Measurements from ENCODE around the gene ENAM.

Gene ENAM

GRCh38 chr4:70594196-70594595 is 34.3 kb upstream of the ENAM start:
- Histone ChIP-seq H3K79me2 (ENCODE audit: control insufficient read depth, low read length) (no peaks in the 10 kb centered on the region), H3F3A (ENCODE audit: control insufficient read depth, insufficient read depth) (0 out of 2 replicates have a peak, but pooled peaks cover 3% of the 10 kb centered on the region), H3K9me2 (replicated peaks; ENCODE audit: control insufficient read depth, low read length) (no peaks in the 10 kb centered on the region), H3K9me3 (ENCODE audit: control insufficient read depth, insufficient read depth, low read length) (no peaks in the 10 kb centered on the region), H3K27ac (ENCODE audit: low read depth, low read length) (no peak overlapping the region), H3K27me3 (ENCODE audit: control insufficient read depth, low read length) (no peaks in the 10 kb centered on the region), H4K20me1 (ENCODE audit: control insufficient read depth, insufficient read depth, low read depth, low read length) (no peaks in the 10 kb centered on the region), H3K4me3 (ENCODE audit: low read length) (no peak overlapping the region), H3K36me3 (ENCODE audit: control insufficient read depth, low read length) (no peaks in the 10 kb centered on the region), H3K4me2 (ENCODE audit: low read length) (no peak overlapping the region), H3K4me1 (ENCODE audit: control insufficient read depth, low read length) (peaks cover 12% of the 10 kb centered on the region)
- TF ChIP-seq EZH2phosphoT487 (IDR thresholded peaks at IDR 0.05; ENCODE audit: borderline replicate concordance, low read length) (no peak), CTCF (IDR thresholded peaks at IDR 0.05; ENCODE audit: low read depth, low read length, poor library complexity, severe bottlenecking) (no peak)

GRCh38 chr4:70600305-70600704 is 28.2 kb upstream of the ENAM start:
- no peak for TF ChIP-seq EZH2phosphoT487 (IDR thresholded peaks at IDR 0.05; ENCODE audit: borderline replicate concordance, low read length)
- TF ChIP-seq CTCF (IDR thresholded peaks at IDR 0.05; ENCODE audit: low read depth, low read length, poor library complexity, severe bottlenecking), result no peak
- Histone ChIP-seq H3K27ac (ENCODE audit: low read depth, low read length) (no peak overlapping the region), H3K4me1 (ENCODE audit: control insufficient read depth, low read length) (peaks cover 12% of the 10 kb centered on the region), H3K4me2 (ENCODE audit: low read length) (no peak overlapping the region), H3F3A (ENCODE audit: control insufficient read depth, insufficient read depth) (0 out of 2 replicates have a peak, but pooled peaks cover 4% of the 10 kb centered on the region), H3K27me3 (ENCODE audit: control insufficient read depth, low read length) (no peaks in the 10 kb centered on the region), H3K79me2 (ENCODE audit: control insufficient read depth, low read length) (no peaks in the 10 kb centered on the region), H3K36me3 (ENCODE audit: control insufficient read depth, low read length) (no peaks in the 10 kb centered on the region), H3K9me2 (replicated peaks; ENCODE audit: control insufficient read depth, low read length) (no peaks in the 10 kb centered on the region), H3K4me3 (ENCODE audit: low read length) (no peak overlapping the region), H4K20me1 (ENCODE audit: control insufficient read depth, insufficient read depth, low read depth, low read length) (no peaks in the 10 kb centered on the region), H3K9me3 (ENCODE audit: control insufficient read depth, insufficient read depth, low read length) (no peaks in the 10 kb centered on the region)

- Histone ChIP-seq H3F3A (ENCODE audit: control insufficient read depth, insufficient read depth) (0 out of 2 replicates have a peak, but pooled peaks cover 4% of the 10 kb centered on the region), H3K27ac (ENCODE audit: low read depth, low read length) (no peak overlapping the region), H3K27me3 (ENCODE audit: control insufficient read depth, low read length) (no peaks in the 10 kb centered on the region), H3K4me3 (ENCODE audit: low read length) (no peak overlapping the region), H4K20me1 (ENCODE audit: control insufficient read depth, insufficient read depth, low read depth, low read length) (no peaks in the 10 kb centered on the region), H3K9me3 (ENCODE audit: control insufficient read depth, insufficient read depth, low read length) (no peaks in the 10 kb centered on the region), H3K79me2 (ENCODE audit: control insufficient read depth, low read length) (no peaks in the 10 kb centered on the region), H3K9me2 (replicated peaks; ENCODE audit: control insufficient read depth, low read length) (no peaks in the 10 kb centered on the region), H3K4me2 (ENCODE audit: low read length) (no peak overlapping the region), H3K4me1 (ENCODE audit: control insufficient read depth, low read length) (peaks cover 12% of the 10 kb centered on the region), H3K36me3 (ENCODE audit: control insufficient read depth, low read length) (no peaks in the 10 kb centered on the region)
- no peak for TF ChIP-seq CTCF (IDR thresholded peaks at IDR 0.05; ENCODE audit: low read depth, low read length, poor library complexity, severe bottlenecking)
- TF ChIP-seq EZH2phosphoT487 (IDR thresholded peaks at IDR 0.05; ENCODE audit: borderline replicate concordance, low read length), result no peak
These were observed 27.6 kb upstream of the ENAM start for GRCh38 chr4:70600977-70601376.

Measured in DOHH2 (cell line).